Psoas muscle (tissue), 8 donors: ENCODE measurements around the gene ID3. TPM values are rescaled to one million over a fixed set of nuclear protein-coding genes. Genes with fewer than 3 reads are reported as not detected.
"Not testable (repeated sequence)": the region's sequence is repeated elsewhere in the genome, so short reads cannot be mapped to it uniquely, and the experiment has no call there.

Experiments
- ATAC-seq, 4 donors: fragments of 200-7000 bp; cut with Tn5 transposase; one replicate each; pipeline ENCODE4 v1.9.1; 2020; ENCODE audit warnings: moderate library complexity in 3 of 4, mild to moderate bottlenecking in 2 of 4
- DNase-seq, 2 donors: peaks; one replicate each; pipeline ENCODE4 v3.0.0-alpha.2; 2020
- H3K27ac ChIP-seq: fragments of 200-600 bp; one replicate; pipeline ENCODE4 v1.8.0; 2022
- H3K27me3 ChIP-seq, 3 donors: fragments of 200-600 bp in 1 of 3; one replicate each; pipeline versions ENCODE4 v1.6.1 to v1.8.0; 2013 to 2022; ENCODE audit warnings: low read length in 2 of 3, mild to moderate bottlenecking in 2 of 3, moderate library complexity in 1 of 3; ENCODE audit not compliant: insufficient read depth in 3 of 3
- H3K36me3 ChIP-seq, 2 donors: fragments of 200-600 bp in 1 of 2; one replicate each; pipeline versions ENCODE4 v1.6.1 to v1.8.0; 2013 to 2022; ENCODE audit warnings: low read depth in 1 of 2, mild to moderate bottlenecking in 1 of 2, moderate library complexity in 1 of 2; ENCODE audit not compliant: insufficient read depth in 1 of 2
- H3K4me1 ChIP-seq: fragments of 200-600 bp; one replicate; pipeline ENCODE4 v1.8.0; 2022
- H3K4me3 ChIP-seq: fragments of 200-600 bp; one replicate; pipeline ENCODE4 v1.8.0; 2022; ENCODE audit warnings: mild to moderate bottlenecking
- H3K9me3 ChIP-seq: fragments of 200-600 bp; one replicate; pipeline ENCODE4 v1.8.0; 2022
- WGBS, 3 donors: extraction: QIAGEN DNeasy Blood & Tissue Kit; methylation state at CpG; one replicate each; pipeline versions ENCODE4 v1.1.6 to v1.1.7; 2013; 5-methylcytosine and 5-hydroxymethylcytosine counted together
- intact Hi-C, 2 donors: fragments of 100-400 bp; cut with DNase I; formaldehyde crosslinking; loops; one replicate each; pipeline versions ENCODE4 v1.11.0 to v1.14.2; 2022
- polyA plus RNA-seq, 3 donors: library from polyadenylated mRNA; stranded (reverse); fragments of 200-250 nt; gene quantifications; one replicate each; pipeline ENCODE4 v1.2.3, GENCODE V29; 2013
- total RNA-seq, 4 donors: library from RNA; stranded (reverse); fragmentation: NEBNext Ultra II Directional in 2 of 4; extraction: Animal tissue kit (Norgen Biotek cat#: 25700) in 2 of 4; gene quantifications; one replicate each; pipeline versions ENCODE4 v1.2.1 to v1.2.4, GENCODE V29; 2021 to 2023
- TF ChIP-seq, protein P1 (sequence below): fragments of 200-600 bp; IDR thresholded peaks from one replicate; pipeline ENCODE4 v1.8.0; 2022; ENCODE audit warnings: antibody characterized with exemption
- donor health status: healthy with polysubstance abuse.
- donor health status: DM: no; HTN: no; CAD: no; lungs with moderate emphysema.
- donor health status: Bipolar disorder and iron deficiency.
- donor health status: healthy.
- donor health status: DM: yes; HTN: yes; CAD: no.
- donor health status: DM: no; HTN: no; CAD: no.
- donor health status: DM: no; HTN: no; CAD: no.
- donor health status: DM: yes; HTN: yes; CAD: no.

ID3 gene
- total and polyA plus RNA-seq, 7 donors, result 17.8 to 126 (median 66.8) TPM

DNA sequence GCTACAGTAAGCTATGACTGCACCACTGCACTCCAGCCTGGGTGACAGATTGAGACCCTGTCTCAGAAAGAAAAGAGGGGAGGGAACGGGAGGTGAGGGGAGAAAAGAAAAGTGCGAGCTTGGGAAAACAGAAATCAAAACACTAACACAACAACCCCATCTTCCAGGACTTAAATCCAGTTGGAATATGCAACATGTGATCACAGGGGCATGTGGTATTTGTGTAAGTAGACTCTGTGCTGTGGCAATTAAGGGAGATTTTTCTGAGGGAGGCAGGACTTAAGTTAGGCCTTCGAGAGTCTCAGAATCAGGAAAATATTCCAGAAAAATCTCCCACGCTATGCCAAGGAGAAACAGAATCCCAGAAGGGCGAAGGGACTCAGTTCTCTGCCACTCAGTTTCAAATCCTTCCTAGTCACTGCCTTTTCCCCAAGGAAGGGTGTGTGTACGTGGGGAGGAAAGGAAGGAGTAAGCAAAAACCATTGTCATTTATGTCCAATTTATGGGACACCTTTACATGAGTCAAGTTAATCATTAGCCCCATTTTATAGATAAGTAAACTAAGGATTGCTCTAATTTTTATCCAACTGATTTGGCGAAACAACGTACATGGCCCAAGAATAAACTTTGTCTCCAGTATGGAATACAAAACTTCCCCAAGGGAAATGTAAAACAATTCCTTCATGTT lies 12.3 kb downstream of the ID3 start:
- Histone ChIP-seq H3K27me3 (no peaks in the 10 kb centered on the region), H3K27ac (no peak overlapping the region), H3K4me1 (no peaks in the 10 kb centered on the region), H3K36me3 (no peaks in the 10 kb centered on the region), H3K4me3 (no peak overlapping the region), H3K9me3 (no peaks in the 10 kb centered on the region)
- no peak for ATAC-seq
- TF ChIP-seq, protein P1, sequence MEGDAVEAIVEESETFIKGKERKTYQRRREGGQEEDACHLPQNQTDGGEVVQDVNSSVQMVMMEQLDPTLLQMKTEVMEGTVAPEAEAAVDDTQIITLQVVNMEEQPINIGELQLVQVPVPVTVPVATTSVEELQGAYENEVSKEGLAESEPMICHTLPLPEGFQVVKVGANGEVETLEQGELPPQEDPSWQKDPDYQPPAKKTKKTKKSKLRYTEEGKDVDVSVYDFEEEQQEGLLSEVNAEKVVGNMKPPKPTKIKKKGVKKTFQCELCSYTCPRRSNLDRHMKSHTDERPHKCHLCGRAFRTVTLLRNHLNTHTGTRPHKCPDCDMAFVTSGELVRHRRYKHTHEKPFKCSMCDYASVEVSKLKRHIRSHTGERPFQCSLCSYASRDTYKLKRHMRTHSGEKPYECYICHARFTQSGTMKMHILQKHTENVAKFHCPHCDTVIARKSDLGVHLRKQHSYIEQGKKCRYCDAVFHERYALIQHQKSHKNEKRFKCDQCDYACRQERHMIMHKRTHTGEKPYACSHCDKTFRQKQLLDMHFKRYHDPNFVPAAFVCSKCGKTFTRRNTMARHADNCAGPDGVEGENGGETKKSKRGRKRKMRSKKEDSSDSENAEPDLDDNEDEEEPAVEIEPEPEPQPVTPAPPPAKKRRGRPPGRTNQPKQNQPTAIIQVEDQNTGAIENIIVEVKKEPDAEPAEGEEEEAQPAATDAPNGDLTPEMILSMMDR, result no peak
- intact Hi-C loops, result no loop called here
- DNase-seq, result no peak
- WGBS, 3 donors, result 82 to 90% (median 83%) methylated on average over 8 of the region's 8 CpGs

DNA sequence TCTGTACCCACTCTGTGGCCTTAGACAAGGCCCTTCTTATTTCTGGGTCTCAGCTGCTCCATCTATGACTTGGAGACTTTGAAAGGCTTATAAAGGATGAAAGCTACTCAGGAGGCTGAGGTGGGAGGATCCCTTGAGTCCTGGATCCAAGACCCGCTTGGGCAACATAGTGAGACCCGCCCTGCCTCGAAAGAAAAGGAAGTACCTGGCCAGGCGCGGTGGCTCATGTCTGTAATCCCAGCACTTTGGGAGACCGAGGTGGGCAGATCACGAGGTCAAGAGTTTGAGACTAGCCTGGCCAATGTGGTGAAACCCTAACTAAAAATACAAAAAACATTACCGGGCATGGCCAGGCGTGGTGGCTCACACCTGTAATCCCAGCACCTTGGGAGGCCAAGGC lies 13.4 kb downstream of the ID3 start:
- Histone ChIP-seq H3K36me3 (no peaks in the 10 kb centered on the region), H3K27me3 (no peaks in the 10 kb centered on the region), H3K27ac (no peak overlapping the region), H3K9me3 (no peaks in the 10 kb centered on the region), H3K4me1 (no peaks in the 10 kb centered on the region), H3K4me3 (no peak overlapping the region)
- WGBS, 3 donors, result 90 to 98% (median 92%) methylated on average over 9 of the region's 9 CpGs
- TF ChIP-seq, protein P1, result no peak
- no peak for ATAC-seq
- no peak for DNase-seq
- intact Hi-C loops, result loop anchor here in 1 of 2 donors (2.0 kb wide), 1 partner anchor 93 kb away; no protein-coding TSS in a partner anchor

DNA sequence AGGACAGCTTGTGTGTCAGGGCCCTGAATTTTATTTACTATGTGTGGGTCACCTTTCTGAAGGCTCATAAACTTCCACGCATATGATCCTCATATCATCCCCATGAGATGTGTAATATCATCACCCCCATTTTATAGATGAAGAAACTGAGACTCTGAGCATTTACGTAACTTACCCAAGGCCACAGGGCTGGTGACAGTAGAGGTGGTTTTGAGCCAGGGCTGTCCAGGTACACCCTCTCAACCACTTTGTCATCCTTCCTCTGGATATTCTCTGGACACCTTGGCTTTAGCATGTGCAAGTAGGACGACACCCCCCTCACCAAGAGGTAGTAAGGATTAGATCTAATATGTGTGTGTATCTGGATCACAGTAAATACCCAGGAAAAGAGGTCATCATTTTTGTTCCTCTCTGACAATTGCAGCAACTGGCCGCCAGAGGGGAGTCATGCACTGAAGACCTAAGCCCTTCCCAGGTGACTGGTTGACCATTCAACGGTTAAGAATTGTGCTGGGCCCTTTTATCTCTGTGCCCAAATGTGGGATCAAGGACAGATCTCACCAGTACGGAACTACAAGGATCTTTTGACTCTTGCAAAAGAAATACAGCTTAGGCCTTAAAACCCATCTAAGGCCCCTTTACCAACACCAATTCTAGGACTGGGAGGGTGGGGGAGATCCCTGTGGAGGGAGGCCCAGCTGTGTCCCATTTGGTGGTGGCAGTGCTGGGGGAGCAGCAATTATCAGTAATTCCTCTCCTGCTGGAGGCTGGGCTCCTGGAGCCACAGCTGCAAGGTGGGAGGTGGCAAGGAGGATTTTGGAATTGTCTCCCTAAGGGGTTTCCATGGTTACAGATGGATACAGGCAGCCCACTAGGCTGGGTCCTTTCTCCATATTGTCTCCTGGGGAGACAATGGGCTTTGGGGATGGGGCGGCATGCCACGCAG lies 14.6 kb downstream of the ID3 start:
- Histone ChIP-seq H3K27me3 (no peaks in the 10 kb centered on the region), H3K27ac (no peak overlapping the region), H3K4me1 (peaks cover 2% of the 10 kb centered on the region), H3K4me3 (no peak overlapping the region), H3K36me3 (no peaks in the 10 kb centered on the region), H3K9me3 (no peaks in the 10 kb centered on the region)
- WGBS, 3 donors, result 36 to 40% (median 39%) methylated on average over 8 of the region's 8 CpGs
- DNase-seq (peak; percentile 72 to 84), ATAC-seq (peak; percentile 82 to 87 (median 86))
- TF ChIP-seq, protein P1, result peak; percentile 92
- intact Hi-C loops, result loop anchor here (1.0 to 2.0 kb wide), 2 partner anchors 93 to 94 kb away; no protein-coding TSS in a partner anchor

DNA sequence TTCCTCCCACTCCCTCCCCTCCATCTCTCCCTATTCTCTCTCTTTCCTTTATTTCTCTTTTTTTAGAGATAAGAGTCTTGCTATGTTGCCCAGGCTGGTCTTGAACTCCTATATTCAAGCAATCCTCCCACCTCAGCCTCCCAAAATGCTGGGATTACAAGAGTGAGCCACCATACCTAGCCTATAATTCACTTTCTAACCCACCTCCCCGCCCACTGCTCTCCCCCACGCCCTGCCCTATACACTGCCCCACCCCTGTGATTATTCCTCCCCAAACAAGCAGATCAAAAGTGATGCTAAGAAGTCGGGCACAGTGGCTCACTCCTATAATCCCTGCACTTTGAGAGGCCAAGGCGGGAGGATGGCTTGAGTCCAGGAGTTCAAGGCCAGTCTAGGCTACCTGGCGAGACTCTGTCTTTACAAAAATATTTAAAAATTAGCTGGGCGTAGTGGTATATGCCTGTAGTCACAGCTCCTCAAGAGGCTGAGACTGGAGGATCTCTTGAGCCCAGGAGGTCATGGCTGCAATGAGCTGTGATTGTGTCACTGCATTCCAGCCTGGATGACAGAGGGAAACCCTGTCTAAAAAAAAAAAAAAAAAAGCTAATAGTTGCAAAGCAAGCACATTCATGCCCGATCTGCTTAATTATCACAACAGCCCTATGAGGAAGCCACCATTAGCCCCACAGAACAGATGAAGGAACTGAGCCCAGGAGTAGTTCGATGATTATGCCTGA lies 15.4 kb downstream of the ID3 start:
- DNase-seq, result no peak
- Histone ChIP-seq H3K27me3 (no peaks in the 10 kb centered on the region), H3K4me3 (no peak overlapping the region), H3K4me1 (peaks cover 2% of the 10 kb centered on the region), H3K27ac (no peak overlapping the region), H3K36me3 (no peaks in the 10 kb centered on the region), H3K9me3 (no peaks in the 10 kb centered on the region)
- 80 to 84% (median 83%) methylated on average over 8 of the region's 8 CpGs for WGBS, 3 donors
- TF ChIP-seq, protein P1, result no peak
- intact Hi-C loops, result loop anchor here (1.0 to 2.0 kb wide), 2 partner anchors 93 to 95 kb away; no protein-coding TSS in a partner anchor
- no peak for ATAC-seq

DNA sequence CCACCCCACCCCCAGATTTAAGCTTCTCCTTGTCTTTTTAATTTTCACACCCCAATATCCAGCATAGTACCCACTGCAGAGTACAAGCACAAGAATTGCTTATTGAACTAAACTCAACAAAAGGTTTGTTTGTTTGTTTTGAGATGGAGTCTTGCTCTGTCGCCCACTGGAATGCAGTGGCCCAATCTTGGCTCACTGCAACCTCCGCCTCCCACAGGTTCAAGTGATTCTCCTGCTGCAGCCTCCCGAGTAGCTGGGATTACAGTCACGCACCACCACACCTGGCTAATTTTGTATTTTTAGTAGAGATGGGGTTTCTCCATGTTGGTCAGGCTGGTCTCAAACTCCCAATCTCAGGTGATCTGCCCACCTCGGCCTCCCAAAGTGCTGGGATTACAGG lies 16.4 kb downstream of the ID3 start:
- H3K4me1 ChIP-seq, H3K27me3 ChIP-seq, H3K9me3 ChIP-seq, H3K4me3 ChIP-seq, intact Hi-C loops, ATAC-seq, H3K27ac ChIP-seq, DNase-seq, H3K36me3 ChIP-seq: not testable (repeated sequence)
- WGBS, 3 donors, result 89 to 93% (median 90%) methylated on average over 5 of the region's 5 CpGs
